ACHN (cell line): Measurements from ENCODE around the gene SORBS1.

Experiments used
- DNase-seq: peaks from one replicate; pipeline ENCODE4 v3.0.0-alpha.2; 2015
- in situ Hi-C: cut with HindIII; loops from 2 replicates; pipeline ENCODE4 v1.10.0; 2017; ENCODE audit warnings: low sequenced_read_pairs, low pct_ligation_motif_present, low pct_unique_long_range_greater_than_20kb

SORBS1 gene

DNA sequence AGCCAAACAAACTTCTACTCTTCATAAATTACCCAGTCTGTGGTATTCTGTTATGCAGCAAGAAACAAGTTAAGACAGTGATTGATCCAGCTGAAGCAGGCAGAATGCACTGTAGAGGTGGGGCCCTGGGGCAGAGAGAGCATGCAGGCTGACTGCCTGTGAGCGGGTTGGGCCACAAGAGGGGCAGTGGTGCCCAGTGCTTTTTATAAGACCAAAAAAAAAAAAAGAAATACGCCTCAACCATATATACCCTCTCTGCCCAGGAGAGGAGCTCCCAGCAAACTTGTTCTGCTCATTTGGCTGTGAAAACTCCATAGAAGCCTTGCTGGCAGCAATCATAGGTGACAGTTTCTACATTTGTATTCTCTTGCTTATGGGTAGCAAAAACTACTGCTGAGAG, 104.7 kb downstream of the SORBS1 start:
- in situ Hi-C loops: no loop called here
- peak; percentile 65 for DNase-seq

DNA sequence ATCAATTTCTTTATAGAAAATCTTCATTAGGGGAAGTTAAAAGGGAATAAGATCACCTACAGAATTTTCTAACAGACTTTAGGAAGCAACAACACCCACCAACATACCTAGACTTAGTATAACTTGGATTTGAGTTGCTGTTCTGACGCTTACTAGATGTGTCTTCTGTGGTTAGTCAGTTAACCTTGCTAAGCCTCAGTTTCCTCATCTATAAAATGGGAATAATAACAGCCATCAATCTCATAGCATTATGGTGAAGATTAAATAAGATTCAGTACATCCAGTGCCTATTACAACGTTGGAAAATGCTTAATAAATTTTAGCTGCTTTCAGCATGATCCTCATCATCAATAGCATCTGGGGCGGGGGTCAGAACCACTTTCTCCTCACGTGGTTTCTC, 106.2 kb downstream of the SORBS1 start:
- no peak for DNase-seq
- in situ Hi-C loops: no loop called here

GRCh38 chr10:95454356-95454755, 106.8 kb downstream of the SORBS1 start:
- in situ Hi-C loops: no loop called here
- DNase-seq: no peak

- in situ Hi-C loops: no loop called here
- no peak for DNase-seq
Observed at GRCh38 chr10:95451568-95452524, 109.3 kb downstream of the SORBS1 start.

- in situ Hi-C loops: no loop called here
- DNase-seq: no peak
Observed at GRCh38 chr10:95451150-95451549, 110.0 kb downstream of the SORBS1 start.

GRCh38 chr10:95450188-95450587, 111.0 kb downstream of the SORBS1 start:
- no peak for DNase-seq
- in situ Hi-C loops: no loop called here

DNA sequence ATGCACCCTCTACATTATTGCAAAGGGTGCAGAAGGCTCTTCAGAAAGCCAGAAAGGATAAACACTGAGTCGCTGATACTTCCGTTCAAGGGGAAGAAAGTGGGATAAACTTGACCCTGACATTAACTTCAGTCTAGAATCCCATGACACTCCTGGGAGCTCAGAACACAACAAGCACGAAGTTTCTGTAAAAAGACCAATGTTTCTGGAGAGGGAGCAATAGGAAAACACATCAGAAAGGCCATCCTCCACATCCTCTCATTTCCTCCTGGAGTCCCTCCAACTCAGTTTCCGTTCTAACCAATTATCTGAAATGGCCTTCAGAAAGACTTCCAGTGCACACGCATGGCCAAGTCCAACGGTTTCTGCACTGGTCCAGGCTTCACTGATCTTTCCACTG, 113.5 kb downstream of the SORBS1 start:
- in situ Hi-C loops: no loop called here
- no peak for DNase-seq

- peak; percentile 92 for DNase-seq
- in situ Hi-C loops: no loop called here
Observed at GRCh38 chr10:95445837-95446486, 115.2 kb downstream of the SORBS1 start.

- in situ Hi-C loops: no loop called here
- peak; percentile 93 for DNase-seq
Observed at GRCh38 chr10:95445223-95445836, 115.8 kb downstream of the SORBS1 start.

DNA sequence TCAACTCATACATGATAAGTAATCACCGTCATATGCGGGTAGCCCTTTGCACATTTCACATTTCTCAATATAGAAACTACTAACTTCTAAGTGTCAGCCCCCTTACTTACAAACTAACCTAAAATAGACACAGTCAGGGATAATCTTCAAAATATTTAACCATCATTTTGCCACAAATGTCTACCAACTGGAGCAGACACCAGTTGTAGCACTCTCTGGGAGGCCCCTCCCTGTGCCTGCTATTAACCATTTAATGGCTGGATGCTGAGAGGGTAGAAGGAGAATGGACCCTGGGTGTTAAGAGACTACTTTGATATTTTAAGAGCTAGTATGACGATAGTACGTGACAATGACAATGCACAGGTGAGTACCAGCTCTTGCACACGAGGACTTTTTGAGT, 116.4 kb downstream of the SORBS1 start:
- DNase-seq: no peak
- in situ Hi-C loops: no loop called here

DNA sequence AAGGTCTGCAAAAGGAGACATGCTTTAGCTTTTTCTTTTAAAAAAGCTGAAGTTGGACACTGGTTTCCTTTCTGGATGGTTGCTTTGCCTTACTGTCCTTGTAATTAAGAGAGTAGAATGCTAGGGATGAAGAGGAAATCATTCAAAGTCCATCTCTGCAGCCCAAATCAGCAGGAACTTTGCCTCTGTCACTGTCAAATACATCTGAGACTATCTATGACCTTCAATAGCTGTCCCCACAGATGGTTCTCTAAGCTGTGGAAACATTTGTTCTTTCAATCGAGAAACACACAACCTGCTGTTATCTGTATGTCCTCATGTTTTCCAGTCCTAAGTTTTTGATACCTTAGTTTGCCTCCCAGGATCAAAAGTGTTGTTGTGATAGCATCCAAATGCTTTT, 117.5 kb downstream of the SORBS1 start:
- in situ Hi-C loops: no loop called here
- no peak for DNase-seq

DNA sequence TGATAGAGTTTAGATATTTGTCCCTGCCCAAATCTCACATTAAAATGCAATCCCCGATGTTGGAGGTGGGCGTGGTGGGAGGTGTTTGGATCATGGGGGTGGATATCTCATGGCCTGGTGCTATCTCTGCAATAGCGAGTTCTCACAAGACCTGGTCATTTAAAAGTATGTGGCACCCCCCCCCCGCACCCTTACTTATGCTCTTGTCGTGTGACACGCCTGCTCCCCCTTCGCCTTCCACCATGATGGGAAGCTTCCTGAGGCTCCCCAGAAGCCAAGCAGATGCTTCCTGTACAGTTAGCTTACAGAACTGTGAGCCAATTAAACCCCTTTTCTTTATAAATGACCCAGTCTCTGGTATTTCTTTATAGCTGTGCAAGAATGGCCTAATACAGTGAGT, 118.8 kb downstream of the SORBS1 start:
- in situ Hi-C loops: no loop called here
- DNase-seq: no peak

GRCh38 chr10:95441547-95441923, 119.6 kb downstream of the SORBS1 start:
- no peak for DNase-seq
- in situ Hi-C loops: no loop called here

DNA sequence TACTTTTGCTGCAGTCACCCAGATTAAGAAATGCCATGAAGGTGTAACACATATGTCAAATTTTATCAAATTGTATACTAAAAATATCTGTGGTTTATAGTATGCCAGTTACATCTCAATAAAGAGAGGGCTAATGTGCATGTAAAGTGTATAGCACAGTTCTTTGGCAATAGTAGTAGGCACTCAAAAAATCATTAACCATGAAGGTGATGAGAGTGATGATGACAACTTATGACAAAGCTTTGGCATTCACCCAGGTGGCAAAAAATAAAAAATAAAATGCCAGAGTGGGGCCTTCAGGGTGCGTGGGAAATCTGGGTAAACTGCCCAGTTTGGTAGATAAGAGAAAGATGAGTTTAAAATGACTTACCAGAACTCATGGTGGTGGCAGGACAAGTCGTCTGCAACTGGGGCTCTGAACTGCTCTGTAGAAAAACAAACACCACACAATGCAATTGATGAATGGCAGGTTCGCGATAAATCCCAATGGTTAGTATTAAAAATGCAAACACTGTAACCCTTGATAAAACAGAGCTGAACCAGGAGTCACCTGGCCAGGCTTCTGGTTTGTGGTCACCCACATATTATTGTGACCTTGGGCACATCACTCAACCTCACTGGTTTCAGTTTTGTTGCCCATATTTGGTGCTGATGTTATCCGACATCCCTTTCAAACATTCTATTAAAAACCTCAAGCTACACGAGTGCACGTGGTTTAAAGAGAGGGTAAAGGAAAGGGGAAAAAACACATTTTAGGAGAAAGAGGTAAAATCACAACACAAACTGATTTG, 120.2 kb downstream of the SORBS1 start:
- peak; percentile 46 for DNase-seq
- in situ Hi-C loops: no loop called here

DNA sequence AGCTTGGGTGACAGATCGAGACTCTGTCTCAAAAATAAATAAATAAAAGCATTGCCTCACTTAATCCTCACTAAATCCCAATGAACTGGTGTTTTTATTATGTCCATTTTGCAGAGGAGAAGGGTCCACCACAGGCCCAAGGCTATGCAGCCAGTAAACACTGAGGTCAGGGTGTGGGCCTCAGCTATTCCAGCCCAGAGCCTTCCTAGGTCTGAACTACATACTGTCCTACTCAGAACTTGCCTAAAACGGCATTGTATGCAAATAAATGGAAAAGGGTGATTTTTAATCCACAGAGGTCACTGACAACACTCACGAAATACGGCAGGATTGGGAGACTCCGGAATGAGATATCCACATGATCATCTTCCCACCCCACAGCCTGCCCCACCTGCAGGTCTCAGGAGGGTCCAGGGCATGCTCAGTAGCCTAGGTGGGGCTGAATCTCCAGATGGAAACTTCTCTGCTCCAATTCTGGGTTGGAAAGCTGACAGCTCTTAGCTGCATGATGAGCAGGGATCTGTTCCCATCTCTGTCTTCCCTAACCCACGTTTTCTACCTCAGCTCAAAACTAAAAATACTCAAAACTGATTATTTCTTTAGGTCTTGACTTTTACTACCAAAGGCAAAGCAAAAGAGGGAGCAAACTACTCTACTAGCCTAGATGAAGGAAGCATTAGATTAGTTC, 121.0 kb downstream of the SORBS1 start:
- no peak for DNase-seq
- in situ Hi-C loops: no loop called here

DNA sequence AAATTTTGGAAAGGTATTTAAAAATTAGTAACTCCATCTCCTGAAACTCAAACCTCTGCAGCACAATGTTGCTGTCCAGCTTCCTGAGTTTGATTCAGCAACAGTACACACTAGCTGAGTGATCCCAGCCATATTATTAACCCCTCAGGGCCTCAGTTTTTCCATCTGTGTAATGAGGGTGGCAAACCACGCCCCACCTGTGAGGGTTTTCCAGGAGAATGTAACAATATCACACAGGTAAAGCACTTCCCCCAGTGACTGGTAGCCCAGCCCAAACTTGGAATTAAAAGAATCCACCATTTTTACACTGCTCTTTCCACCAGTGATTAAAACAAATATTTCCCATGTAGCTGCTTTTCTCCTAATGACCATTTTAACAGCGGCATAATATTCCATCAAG, 122.4 kb downstream of the SORBS1 start:
- in situ Hi-C loops: no loop called here
- DNase-seq: no peak

GRCh38 chr10:95437669-95438068, 123.5 kb downstream of the SORBS1 start:
- in situ Hi-C loops: no loop called here
- no peak for DNase-seq

DNA sequence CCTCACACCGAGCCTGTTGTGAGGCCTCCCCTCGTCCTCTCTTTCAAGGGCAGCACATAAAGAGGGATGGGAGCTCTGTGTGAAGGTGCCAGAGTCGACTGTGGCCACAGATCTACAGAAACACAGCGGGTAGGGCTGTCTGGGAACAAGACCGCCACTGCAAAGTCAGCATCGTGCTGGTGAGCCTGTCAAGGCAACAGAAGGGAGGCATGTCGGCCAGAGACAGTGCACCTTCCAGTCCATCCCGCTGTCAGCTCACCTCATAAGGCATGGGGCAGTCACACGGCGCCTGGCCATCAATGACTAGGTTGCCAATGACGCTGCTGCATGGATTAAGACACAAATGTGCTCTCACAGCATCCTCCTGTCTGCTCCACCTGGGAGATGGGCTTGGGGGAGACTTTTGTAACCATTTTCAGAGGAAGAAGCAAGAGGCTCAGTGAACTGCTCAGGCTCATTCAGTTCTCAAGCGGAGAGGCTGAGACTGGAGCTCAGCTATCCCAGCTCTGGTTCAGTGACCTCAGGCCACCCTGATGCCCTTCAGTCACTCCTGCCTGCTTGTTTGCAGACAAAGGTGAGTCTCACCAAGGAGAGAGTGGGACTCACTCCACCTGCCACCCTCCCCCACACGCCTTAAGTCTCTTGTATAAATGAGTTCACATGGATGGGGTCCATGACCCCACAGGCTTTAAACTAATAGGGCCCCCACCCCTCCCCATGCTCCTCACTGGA, 125.5 kb downstream of the SORBS1 start:
- no peak for DNase-seq
- in situ Hi-C loops: no loop called here
